Fibroblast of villous mesenchyme (primary cell): Measurements from ENCODE around the gene MBP. TPM values are rescaled to one million over a fixed set of nuclear protein-coding genes. Genes with fewer than 3 reads are reported as not detected.

Experiments
- DNase-seq: peaks from one replicate; pipeline ENCODE4 v3.0.0-alpha.2; 2010; ENCODE audit warnings: low read depth
- H3K4me3 ChIP-seq: 2 replicates; pipeline ENCODE4 v1.5.1; 2011; ENCODE audit warnings: low read depth, mild to moderate bottlenecking, low read length
- total RNA-seq: library from RNA; depleted of rRNA; stranded (reverse); fragments of >200 nt; gene quantifications from 2 replicates; pipeline ENCODE4 v1.2.3, GENCODE V29; 2012
- TF ChIP-seq, protein P1 (sequence below): IDR thresholded peaks from 2 replicates; pipeline ENCODE4 v1.5.1; 2012; ENCODE audit warnings: low read depth, mild to moderate bottlenecking, low read length; ENCODE audit not compliant: insufficient read depth

MBP gene
- total RNA-seq, 1 donor: 3.9 TPM

DNA sequence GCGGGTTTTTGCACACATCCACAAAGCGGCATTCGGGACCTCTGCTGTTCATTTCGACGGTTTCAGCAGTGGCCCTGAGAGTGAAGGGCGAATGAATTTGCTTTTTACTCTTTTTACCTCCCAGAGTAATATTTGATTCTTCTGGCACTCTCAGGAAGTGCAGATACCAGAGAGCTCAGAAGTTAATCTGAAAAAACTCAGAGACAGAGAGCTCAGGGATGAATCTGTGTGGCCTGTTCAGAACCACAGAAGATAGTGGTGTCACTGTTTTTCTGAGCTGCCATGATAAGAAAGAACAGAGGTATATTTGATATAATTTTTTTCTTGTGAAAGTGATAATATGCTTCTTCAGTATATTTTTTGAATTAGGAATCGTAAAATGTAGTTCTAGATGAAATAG, 129.3 kb downstream of the MBP start:
- TF ChIP-seq, protein P1, sequence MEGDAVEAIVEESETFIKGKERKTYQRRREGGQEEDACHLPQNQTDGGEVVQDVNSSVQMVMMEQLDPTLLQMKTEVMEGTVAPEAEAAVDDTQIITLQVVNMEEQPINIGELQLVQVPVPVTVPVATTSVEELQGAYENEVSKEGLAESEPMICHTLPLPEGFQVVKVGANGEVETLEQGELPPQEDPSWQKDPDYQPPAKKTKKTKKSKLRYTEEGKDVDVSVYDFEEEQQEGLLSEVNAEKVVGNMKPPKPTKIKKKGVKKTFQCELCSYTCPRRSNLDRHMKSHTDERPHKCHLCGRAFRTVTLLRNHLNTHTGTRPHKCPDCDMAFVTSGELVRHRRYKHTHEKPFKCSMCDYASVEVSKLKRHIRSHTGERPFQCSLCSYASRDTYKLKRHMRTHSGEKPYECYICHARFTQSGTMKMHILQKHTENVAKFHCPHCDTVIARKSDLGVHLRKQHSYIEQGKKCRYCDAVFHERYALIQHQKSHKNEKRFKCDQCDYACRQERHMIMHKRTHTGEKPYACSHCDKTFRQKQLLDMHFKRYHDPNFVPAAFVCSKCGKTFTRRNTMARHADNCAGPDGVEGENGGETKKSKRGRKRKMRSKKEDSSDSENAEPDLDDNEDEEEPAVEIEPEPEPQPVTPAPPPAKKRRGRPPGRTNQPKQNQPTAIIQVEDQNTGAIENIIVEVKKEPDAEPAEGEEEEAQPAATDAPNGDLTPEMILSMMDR: no peak
- no peak overlapping the region for H3K4me3 ChIP-seq
- DNase-seq: no peak

DNA sequence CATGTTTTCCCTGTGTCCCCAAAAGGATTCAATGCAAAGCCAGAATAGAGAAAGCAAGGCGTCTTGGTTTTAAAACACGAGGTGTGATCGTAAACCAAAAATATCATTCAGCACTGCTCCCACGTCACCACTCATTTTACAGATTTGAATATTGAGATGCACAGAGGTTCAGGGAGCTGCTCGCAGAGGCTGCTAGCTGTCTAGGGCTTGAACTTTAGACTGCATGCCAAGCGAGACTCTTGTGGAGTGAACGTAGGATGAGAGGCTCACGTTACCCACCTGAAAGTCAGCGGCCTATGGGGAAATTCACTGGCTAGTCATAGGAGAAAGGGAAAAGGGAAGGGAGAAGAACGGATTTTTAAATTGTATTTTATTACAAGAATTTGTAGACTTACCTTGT, 130.1 kb downstream of the MBP start:
- TF ChIP-seq, protein P1: no peak
- no peak overlapping the region for H3K4me3 ChIP-seq

DNA sequence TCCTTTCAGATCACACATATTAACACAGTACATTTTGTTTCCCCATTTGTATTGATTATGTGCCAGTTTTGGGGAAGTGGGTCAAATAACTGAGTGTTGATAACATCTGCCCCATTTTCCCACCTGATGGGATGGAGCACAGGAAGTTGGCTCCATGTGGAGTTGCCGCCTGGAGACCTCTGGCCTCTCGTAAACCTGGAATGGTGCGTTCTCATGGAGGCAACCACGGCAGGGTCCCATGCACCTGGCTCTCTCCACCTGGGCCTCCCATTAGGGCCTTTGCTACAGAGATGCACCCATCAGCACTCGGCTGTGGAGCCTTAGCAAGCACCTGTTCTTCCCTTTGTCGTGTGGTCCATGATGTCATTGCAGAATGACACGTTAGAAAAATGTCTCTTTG, 130.6 kb downstream of the MBP start:
- no peak overlapping the region for H3K4me3 ChIP-seq
- DNase-seq: no peak
- TF ChIP-seq, protein P1: no peak

More for the DNA sequence above, 130.1 kb downstream of the MBP start:
- no peak for DNase-seq

DNA sequence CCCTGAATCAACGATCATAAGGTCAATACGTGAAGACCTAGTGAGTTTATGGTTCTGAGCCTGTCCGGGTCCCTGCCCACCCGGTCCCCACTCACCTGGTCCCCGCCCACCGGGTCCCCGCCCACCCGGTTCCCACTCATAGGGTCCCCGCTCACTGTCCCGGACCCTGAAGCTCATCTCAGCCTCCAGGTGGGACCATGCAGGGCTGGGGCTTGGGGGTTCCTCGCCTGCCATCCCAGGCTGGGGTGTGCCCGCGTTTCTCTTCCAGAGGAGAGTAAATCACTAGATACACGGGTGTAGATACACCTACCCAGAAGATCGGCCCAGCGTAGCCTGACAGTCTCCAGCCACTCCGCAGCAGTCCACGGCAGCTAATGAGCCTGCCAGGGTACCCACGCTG, 131.5 kb downstream of the MBP start:
- no peak overlapping the region for H3K4me3 ChIP-seq
- no peak for DNase-seq
- TF ChIP-seq, protein P1: no peak

DNA sequence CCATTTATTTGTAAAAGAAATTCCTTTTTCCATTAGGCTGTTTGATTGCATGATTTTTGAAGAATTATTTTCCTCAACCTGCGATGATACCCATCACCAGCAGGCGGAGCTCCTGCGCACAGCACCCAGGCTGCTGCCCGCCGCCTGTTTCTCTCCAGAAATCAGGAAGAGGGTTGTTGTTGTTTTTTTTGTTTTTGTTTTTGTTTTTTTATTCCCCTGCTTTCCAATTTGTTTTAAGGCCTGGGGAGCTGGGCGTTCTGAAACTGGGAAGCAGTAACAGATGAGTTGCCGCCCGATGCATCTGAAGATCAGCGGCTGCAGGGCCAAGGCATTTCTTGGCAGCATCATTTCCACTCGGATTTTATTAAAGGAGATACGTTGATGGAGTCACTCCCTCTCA, 132.1 kb downstream of the MBP start:
- peak; percentile 52 for DNase-seq
- peak overlapping the region; percentile 28 for H3K4me3 ChIP-seq
- TF ChIP-seq, protein P1: peak; percentile 99

DNA sequence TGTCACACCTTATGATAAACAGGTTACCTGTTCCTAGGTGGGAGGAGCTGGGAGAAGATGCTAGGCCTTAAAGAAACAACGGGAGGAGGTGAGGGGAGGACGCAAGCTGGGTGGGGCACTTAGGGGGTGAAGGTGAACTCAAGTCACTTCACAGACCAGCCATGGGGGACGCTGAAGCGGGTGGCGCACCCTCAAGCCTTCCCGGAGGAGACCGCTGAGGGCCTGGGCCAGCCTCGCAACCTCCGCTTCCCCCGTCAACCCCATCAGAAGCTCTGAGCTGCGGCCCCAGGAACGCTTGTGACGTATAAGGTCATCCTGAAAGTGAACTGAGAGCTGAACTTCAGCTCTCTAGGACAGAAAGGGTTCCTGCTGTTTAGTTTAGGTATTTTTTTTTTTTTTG, 133.5 kb downstream of the MBP start:
- DNase-seq: no peak
- H3K4me3 ChIP-seq: no peak overlapping the region
- TF ChIP-seq, protein P1: no peak
